GM12878 (cell line): Measurements from ENCODE around the gene GABARAPL2. TPM values are rescaled to one million over a fixed set of nuclear protein-coding genes. Genes with fewer than 3 reads are reported as not detected.

ENCODE experiments used
- CREM ChIP-seq: IDR thresholded peaks from 2 replicates; pipeline ENCODE4 v1.6.1; 2014; ENCODE audit warnings: antibody characterized with exemption, low read depth
- EZH2 ChIP-seq: IDR thresholded peaks from 2 replicates; pipeline ENCODE4 v1.6.1; 2012; ENCODE audit warnings: low read depth, mild to moderate bottlenecking, control low read depth, inconsistent platforms, low read length, borderline replicate concordance; ENCODE audit not compliant: control insufficient read depth
- FOXK2 ChIP-seq: fragments of 450-650 bp; IDR thresholded peaks from 2 replicates; pipeline ENCODE4 v1.6.1; 2017; ENCODE audit warnings: mild to moderate bottlenecking, moderate library complexity
- FOXM1 ChIP-seq: IDR thresholded peaks from 2 replicates; pipeline ENCODE4 v1.6.1; 2012; ENCODE audit warnings: low read depth, mild to moderate bottlenecking, inconsistent platforms, low read length, moderate library complexity
- JUND ChIP-seq: IDR thresholded peaks from 2 replicates; pipeline ENCODE4 v1.6.1; 2012; ENCODE audit warnings: low read depth, mild to moderate bottlenecking, low read length, improper control_type of control experiment, moderate library complexity
- MTA3 ChIP-seq: IDR thresholded peaks from 2 replicates; pipeline ENCODE4 v1.6.1; 2012; ENCODE audit warnings: low read length, inconsistent platforms, borderline replicate concordance
- NBN ChIP-seq: fragments of 450-650 bp; IDR thresholded peaks from 2 replicates; pipeline ENCODE4 v1.6.1; 2016
- PAX8 ChIP-seq: fragments of 450-650 bp; IDR thresholded peaks from 2 replicates; pipeline ENCODE4 v1.6.1; 2017; ENCODE audit warnings: mild to moderate bottlenecking, moderate library complexity
- POU2F2 ChIP-seq: IDR thresholded peaks from 3 replicates; pipeline ENCODE4 v1.6.1; 2011; ENCODE audit warnings: low read depth, mild to moderate bottlenecking, low read length, borderline replicate concordance
- RELA ChIP-seq: fragments of 450-650 bp; IDR thresholded peaks from 2 replicates; pipeline ENCODE4 v1.8.0; 2014; ENCODE audit warnings: borderline replicate concordance; ENCODE audit not compliant: partially characterized antibody
- SP1 ChIP-seq: IDR thresholded peaks from one replicate; pipeline ENCODE4 v1.6.1; 2011; ENCODE audit warnings: low read depth, low read length
- SREBF1 ChIP-seq: IDR thresholded peaks from 2 replicates; pipeline ENCODE4 v1.6.1; 2012; ENCODE audit warnings: mild to moderate bottlenecking, low read length
- SREBF2 ChIP-seq: IDR thresholded peaks from 2 replicates; pipeline ENCODE4 v1.6.1; 2012; ENCODE audit warnings: mild to moderate bottlenecking, low read length
- SRF ChIP-seq, 2 experiments: IDR thresholded peaks; 2 replicates each; pipeline ENCODE4 v1.6.1; 2011; ENCODE audit warnings: low read depth in 2 of 2, low read length in 2 of 2, mild to moderate bottlenecking in 1 of 2, moderate library complexity in 1 of 2
- STAT3 ChIP-seq: IDR thresholded peaks from 2 replicates; pipeline ENCODE4 v1.6.1; 2011; ENCODE audit warnings: low read depth, low read length, improper control_type of control experiment
- SUPT20H ChIP-seq: IDR thresholded peaks from 2 replicates; pipeline ENCODE4 v1.6.1; 2011; ENCODE audit warnings: low read depth, mild to moderate bottlenecking, low read length, moderate library complexity, borderline replicate concordance; ENCODE audit not compliant: control insufficient read depth
- TCF7 ChIP-seq: IDR thresholded peaks from 2 replicates; pipeline ENCODE4 v1.6.1; 2014; ENCODE audit warnings: antibody characterized with exemption, borderline replicate concordance
- ZNF217 ChIP-seq: fragments of 450-650 bp; IDR thresholded peaks from 2 replicates; pipeline ENCODE4 v1.6.1; 2017; ENCODE audit warnings: antibody characterized with exemption, mild to moderate bottlenecking
- ZNF24 ChIP-seq: fragments of 450-650 bp; IDR thresholded peaks from 2 replicates; pipeline ENCODE4 v1.6.1; 2017; ENCODE audit warnings: antibody characterized with exemption, mild to moderate bottlenecking
- polyA plus RNA-seq, 11 experiments: library from polyadenylated mRNA; depleted of rRNA in 4 of 11; unstranded in 6 of 11; stranded (reverse) in 5 of 11; fragments of >200 nt; fragmentation: Nextera tagmentation in 4 of 11; fragmentation: Illumina TruSeq in 1 of 11; extraction: Ambion mirVana in 4 of 11; extraction: Trizol in 1 of 11; gene quantifications; 1 replicate in 1 of 11; 2 replicates in 10 of 11; pipeline versions ENCODE4 v1.2.1 to v1.2.3, GENCODE V29; 2011 to 2016; ENCODE audit warnings: inconsistent platforms in 2 of 11, missing spikeins in 2 of 11, low read depth in 1 of 11
- total RNA-seq, 4 experiments: library from RNA; depleted of rRNA in 3 of 4; stranded (reverse); fragments of >200 nt in 3 of 4; fragmentation: Illumina TruSeq in 1 of 4; extraction: Trizol in 1 of 4; gene quantifications; 2 replicates each; pipeline versions ENCODE4 v1.2.1 to v1.2.3, GENCODE V29; 2013 to 2021
- TF ChIP-seq, protein P1 (sequence below): fragments of 450-650 bp; IDR thresholded peaks from 2 replicates; pipeline ENCODE4 v1.6.1; 2018; ENCODE audit warnings: mild to moderate bottlenecking, low read depth, moderate library complexity; ENCODE audit not compliant: partially characterized antibody
- TF ChIP-seq, protein P2 (sequence below): fragments of 150-350 bp; IDR thresholded peaks from 2 replicates; pipeline ENCODE4 v1.6.1; 2016; ENCODE audit warnings: low read depth, low read length
- TF ChIP-seq, protein P3 (sequence below): IDR thresholded peaks from 2 replicates; pipeline ENCODE4 v1.6.1; 2012; ENCODE audit warnings: low read depth, low read length, improper control_type of control experiment
- TF ChIP-seq, protein P4 (sequence below): fragments of 450-650 bp; IDR thresholded peaks from 2 replicates; pipeline ENCODE4 v1.6.1; 2014; ENCODE audit warnings: mild to moderate bottlenecking

GABARAPL2 gene
- total and polyA plus RNA-seq, 10 of the 15 experiments (the other 5 are each of a cell fraction or from before 2014, with no cell fraction given): 61.9 to 359 (median 128) TPM

DNA sequence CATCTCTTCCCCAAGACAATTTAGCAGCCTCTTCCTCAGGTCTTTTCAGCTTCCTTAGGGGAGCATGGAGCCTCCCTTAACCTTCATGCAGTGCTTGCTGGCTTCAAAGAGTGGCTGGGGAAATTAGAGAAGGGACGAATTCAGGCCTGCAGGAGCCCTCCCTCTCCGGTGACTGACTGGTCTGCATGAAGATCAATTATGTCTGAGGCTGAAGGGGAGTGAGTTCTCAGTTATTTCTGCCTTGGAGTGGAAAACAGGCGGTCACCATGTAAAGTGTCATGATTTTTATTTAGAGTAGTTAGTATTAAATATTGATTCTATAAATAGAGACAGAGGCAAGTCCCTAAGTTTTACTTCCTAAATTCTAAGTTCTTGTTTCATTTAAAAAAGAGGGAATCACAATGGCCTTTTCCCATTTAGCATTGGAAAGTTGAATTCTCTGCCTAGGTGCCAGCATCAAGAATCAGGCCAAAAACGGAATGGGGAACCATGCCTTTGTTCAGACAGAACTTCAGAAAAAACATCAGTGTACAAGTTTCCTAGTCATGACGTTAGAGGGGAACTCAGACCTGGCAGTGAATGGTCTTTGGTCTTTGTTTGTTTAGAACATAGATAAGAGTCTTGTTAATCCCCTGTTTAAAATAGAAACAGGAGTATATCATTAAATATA is 4.4 kb downstream of the GABARAPL2 start (continued):
- TF ChIP-seq NBN (no peak), JUND (no peak), ZNF217 (no peak), PAX8 (no peak), FOXM1 (peak; percentile 54; the same call in 1 of the 2 replicates), STAT3 (no peak), SP1 (no peak), MTA3 (no peak), SREBF1 (no peak), ZNF24 (peak; percentile 6; the same call in 1 of the 2 replicates), SUPT20H (no peak), SREBF2 (no peak), EZH2 (no peak), RELA (no peak), CREM (peak; percentile 53; the same call in 1 of the 2 replicates), SRF (IDR thresholded peaks at IDR 0.05; ENCODE audit: low read depth in 2 of 2, low read length in 2 of 2) (no peak), TCF7 (no peak), POU2F2 (no peak), FOXK2 (no peak)
- TF ChIP-seq, protein P1, sequence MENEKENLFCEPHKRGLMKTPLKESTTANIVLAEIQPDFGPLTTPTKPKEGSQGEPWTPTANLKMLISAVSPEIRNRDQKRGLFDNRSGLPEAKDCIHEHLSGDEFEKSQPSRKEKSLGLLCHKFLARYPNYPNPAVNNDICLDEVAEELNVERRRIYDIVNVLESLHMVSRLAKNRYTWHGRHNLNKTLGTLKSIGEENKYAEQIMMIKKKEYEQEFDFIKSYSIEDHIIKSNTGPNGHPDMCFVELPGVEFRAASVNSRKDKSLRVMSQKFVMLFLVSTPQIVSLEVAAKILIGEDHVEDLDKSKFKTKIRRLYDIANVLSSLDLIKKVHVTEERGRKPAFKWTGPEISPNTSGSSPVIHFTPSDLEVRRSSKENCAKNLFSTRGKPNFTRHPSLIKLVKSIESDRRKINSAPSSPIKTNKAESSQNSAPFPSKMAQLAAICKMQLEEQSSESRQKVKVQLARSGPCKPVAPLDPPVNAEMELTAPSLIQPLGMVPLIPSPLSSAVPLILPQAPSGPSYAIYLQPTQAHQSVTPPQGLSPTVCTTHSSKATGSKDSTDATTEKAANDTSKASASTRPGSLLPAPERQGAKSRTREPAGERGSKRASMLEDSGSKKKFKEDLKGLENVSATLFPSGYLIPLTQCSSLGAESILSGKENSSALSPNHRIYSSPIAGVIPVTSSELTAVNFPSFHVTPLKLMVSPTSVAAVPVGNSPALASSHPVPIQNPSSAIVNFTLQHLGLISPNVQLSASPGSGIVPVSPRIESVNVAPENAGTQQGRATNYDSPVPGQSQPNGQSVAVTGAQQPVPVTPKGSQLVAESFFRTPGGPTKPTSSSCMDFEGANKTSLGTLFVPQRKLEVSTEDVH: no peak
- TF ChIP-seq, protein P2, sequence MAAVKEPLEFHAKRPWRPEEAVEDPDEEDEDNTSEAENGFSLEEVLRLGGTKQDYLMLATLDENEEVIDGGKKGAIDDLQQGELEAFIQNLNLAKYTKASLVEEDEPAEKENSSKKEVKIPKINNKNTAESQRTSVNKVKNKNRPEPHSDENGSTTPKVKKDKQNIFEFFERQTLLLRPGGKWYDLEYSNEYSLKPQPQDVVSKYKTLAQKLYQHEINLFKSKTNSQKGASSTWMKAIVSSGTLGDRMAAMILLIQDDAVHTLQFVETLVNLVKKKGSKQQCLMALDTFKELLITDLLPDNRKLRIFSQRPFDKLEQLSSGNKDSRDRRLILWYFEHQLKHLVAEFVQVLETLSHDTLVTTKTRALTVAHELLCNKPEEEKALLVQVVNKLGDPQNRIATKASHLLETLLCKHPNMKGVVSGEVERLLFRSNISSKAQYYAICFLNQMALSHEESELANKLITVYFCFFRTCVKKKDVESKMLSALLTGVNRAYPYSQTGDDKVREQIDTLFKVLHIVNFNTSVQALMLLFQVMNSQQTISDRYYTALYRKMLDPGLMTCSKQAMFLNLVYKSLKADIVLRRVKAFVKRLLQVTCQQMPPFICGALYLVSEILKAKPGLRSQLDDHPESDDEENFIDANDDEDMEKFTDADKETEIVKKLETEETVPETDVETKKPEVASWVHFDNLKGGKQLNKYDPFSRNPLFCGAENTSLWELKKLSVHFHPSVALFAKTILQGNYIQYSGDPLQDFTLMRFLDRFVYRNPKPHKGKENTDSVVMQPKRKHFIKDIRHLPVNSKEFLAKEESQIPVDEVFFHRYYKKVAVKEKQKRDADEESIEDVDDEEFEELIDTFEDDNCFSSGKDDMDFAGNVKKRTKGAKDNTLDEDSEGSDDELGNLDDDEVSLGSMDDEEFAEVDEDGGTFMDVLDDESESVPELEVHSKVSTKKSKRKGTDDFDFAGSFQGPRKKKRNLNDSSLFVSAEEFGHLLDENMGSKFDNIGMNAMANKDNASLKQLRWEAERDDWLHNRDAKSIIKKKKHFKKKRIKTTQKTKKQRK: no peak
- TF ChIP-seq, protein P3, sequence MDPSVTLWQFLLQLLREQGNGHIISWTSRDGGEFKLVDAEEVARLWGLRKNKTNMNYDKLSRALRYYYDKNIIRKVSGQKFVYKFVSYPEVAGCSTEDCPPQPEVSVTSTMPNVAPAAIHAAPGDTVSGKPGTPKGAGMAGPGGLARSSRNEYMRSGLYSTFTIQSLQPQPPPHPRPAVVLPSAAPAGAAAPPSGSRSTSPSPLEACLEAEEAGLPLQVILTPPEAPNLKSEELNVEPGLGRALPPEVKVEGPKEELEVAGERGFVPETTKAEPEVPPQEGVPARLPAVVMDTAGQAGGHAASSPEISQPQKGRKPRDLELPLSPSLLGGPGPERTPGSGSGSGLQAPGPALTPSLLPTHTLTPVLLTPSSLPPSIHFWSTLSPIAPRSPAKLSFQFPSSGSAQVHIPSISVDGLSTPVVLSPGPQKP: no peak
- TF ChIP-seq, protein P4, sequence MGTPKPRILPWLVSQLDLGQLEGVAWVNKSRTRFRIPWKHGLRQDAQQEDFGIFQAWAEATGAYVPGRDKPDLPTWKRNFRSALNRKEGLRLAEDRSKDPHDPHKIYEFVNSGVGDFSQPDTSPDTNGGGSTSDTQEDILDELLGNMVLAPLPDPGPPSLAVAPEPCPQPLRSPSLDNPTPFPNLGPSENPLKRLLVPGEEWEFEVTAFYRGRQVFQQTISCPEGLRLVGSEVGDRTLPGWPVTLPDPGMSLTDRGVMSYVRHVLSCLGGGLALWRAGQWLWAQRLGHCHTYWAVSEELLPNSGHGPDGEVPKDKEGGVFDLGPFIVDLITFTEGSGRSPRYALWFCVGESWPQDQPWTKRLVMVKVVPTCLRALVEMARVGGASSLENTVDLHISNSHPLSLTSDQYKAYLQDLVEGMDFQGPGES: no peak
